HG03439 (cell line): Measurements from ENCODE around the gene ZBTB17.
"Not testable (repeated sequence)": the region's sequence is repeated elsewhere in the genome, so short reads cannot be mapped to it uniquely, and the experiment has no call there.

ENCODE experiments used
- ATAC-seq: cut with Tn5 transposase; IDR thresholded peaks from one replicate; pipeline ENCODE4 v1.9.1; 2021; ENCODE audit warnings: mild to moderate bottlenecking, moderate library complexity; ENCODE audit not compliant: unreplicated experiment

Gene ZBTB17

GRCh38 chr1:15988856-15989736, 13.2 kb upstream of the ZBTB17 start:
- ATAC-seq: no peak

- no peak for ATAC-seq
Observed at GRCh38 chr1:15985611-15986297, 9.9 kb upstream of the ZBTB17 start.

- ATAC-seq: no peak
Observed at GRCh38 chr1:15983275-15983674, 7.4 kb upstream of the ZBTB17 start.

GRCh38 chr1:15981679-15982078, 5.8 kb upstream of the ZBTB17 start:
- no peak for ATAC-seq

- not testable (repeated sequence) for ATAC-seq
Observed at GRCh38 chr1:15977947-15978346, 2.0 kb upstream of the ZBTB17 start.

GRCh38 chr1:15975358-15975804, 520 bp downstream of the ZBTB17 start:
- peak; percentile 54 for ATAC-seq

GRCh38 chr1:15974855-15975254, 1.0 kb downstream of the ZBTB17 start:
- ATAC-seq: peak; percentile 39

GRCh38 chr1:15973772-15974171, 2.1 kb downstream of the ZBTB17 start:
- no peak for ATAC-seq

GRCh38 chr1:15972409-15972808, 3.5 kb downstream of the ZBTB17 start:
- ATAC-seq: no peak

GRCh38 chr1:15970911-15971310, 5.0 kb downstream of the ZBTB17 start:
- ATAC-seq: no peak

- no peak for ATAC-seq
Observed at GRCh38 chr1:15969321-15969880, 6.5 kb downstream of the ZBTB17 start.

- ATAC-seq: no peak
Observed at GRCh38 chr1:15968172-15968571, 7.7 kb downstream of the ZBTB17 start.

GRCh38 chr1:15966956-15967344, 9.0 kb downstream of the ZBTB17 start:
- no peak for ATAC-seq

GRCh38 chr1:15966081-15966955, 9.6 kb downstream of the ZBTB17 start:
- peak; percentile 68 for ATAC-seq

GRCh38 chr1:15965228-15965767, 10.6 kb downstream of the ZBTB17 start:
- ATAC-seq: no peak

- ATAC-seq: no peak
Observed at GRCh38 chr1:15963968-15964648, 11.8 kb downstream of the ZBTB17 start.

- ATAC-seq: no peak
Observed at GRCh38 chr1:15963363-15963967, 12.4 kb downstream of the ZBTB17 start.

GRCh38 chr1:15962671-15963362, 13.1 kb downstream of the ZBTB17 start:
- ATAC-seq: no peak

- no peak for ATAC-seq
Observed at GRCh38 chr1:15962176-15962575, 13.7 kb downstream of the ZBTB17 start.
